ENCODE data around the gene ZNF675.
"Not testable (repeated sequence)": the region's sequence is repeated elsewhere in the genome, so short reads cannot be mapped to it uniquely, and the experiment has no call there.

DNA sequence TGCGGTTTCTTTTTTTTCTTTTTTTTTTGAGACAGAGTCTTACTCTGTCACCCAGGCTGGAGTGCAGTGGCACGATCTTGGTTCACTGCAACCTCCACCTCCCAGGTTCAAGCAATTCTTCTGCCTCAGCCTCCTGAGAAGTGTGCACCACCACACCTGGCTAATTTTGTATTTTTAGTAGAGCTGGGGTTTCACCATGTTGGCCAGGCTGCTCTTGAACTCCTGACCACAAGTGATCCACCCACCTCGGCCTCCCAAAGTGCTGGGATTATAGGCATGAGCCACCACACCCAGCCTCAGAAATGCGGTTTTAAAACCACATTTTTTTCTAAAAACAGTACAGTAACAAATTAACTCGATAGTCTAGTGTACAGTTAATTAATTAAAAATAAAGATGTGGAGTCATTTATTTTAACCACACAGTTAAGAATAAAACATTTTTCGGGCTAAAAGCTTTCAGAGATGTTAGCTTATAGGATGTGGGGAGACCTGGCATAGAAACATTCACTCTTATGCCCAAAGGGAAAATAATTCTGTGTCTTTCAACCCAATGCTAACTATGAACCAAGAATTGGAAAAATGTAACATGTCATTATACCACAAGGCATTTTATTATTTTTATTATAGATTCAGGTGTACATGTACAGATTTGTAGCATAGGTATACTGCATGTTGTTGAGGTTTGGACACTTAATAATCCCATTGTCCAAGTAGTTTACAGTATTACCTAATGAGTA is 43.9 kb upstream of the ZNF675 start:
- not testable (repeated sequence) for TF ChIP-seq GABPA (IDR thresholded peaks at IDR 0.05 in 1 of 2, conservative IDR thresholded peaks at IDR 0.05 in 1 of 2); RAD21 (IDR thresholded peaks at IDR 0.05)
- TF ChIP-seq, protein P1, sequence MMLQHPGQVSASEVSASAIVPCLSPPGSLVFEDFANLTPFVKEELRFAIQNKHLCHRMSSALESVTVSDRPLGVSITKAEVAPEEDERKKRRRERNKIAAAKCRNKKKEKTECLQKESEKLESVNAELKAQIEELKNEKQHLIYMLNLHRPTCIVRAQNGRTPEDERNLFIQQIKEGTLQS (IDR thresholded peaks at IDR 0.05), result not testable (repeated sequence)
- TF ChIP-seq, protein P2, sequence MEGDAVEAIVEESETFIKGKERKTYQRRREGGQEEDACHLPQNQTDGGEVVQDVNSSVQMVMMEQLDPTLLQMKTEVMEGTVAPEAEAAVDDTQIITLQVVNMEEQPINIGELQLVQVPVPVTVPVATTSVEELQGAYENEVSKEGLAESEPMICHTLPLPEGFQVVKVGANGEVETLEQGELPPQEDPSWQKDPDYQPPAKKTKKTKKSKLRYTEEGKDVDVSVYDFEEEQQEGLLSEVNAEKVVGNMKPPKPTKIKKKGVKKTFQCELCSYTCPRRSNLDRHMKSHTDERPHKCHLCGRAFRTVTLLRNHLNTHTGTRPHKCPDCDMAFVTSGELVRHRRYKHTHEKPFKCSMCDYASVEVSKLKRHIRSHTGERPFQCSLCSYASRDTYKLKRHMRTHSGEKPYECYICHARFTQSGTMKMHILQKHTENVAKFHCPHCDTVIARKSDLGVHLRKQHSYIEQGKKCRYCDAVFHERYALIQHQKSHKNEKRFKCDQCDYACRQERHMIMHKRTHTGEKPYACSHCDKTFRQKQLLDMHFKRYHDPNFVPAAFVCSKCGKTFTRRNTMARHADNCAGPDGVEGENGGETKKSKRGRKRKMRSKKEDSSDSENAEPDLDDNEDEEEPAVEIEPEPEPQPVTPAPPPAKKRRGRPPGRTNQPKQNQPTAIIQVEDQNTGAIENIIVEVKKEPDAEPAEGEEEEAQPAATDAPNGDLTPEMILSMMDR (IDR thresholded peaks at IDR 0.05; ENCODE audit: low read depth, low read length, missing input control), result not testable (repeated sequence)
- TF ChIP-seq, protein P3, sequence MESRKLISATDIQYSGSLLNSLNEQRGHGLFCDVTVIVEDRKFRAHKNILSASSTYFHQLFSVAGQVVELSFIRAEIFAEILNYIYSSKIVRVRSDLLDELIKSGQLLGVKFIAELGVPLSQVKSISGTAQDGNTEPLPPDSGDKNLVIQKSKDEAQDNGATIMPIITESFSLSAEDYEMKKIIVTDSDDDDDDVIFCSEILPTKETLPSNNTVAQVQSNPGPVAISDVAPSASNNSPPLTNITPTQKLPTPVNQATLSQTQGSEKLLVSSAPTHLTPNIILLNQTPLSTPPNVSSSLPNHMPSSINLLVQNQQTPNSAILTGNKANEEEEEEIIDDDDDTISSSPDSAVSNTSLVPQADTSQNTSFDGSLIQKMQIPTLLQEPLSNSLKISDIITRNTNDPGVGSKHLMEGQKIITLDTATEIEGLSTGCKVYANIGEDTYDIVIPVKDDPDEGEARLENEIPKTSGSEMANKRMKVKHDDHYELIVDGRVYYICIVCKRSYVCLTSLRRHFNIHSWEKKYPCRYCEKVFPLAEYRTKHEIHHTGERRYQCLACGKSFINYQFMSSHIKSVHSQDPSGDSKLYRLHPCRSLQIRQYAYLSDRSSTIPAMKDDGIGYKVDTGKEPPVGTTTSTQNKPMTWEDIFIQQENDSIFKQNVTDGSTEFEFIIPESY (IDR thresholded peaks at IDR 0.05), result not testable (repeated sequence)

Data from liver (tissue), 3 donors.